WERI-Rb-1 (cell line): ENCODE results near the gene RASSF8.

ENCODE experiments used
- DNase-seq: peaks from one replicate; pipeline ENCODE4 v3.0.0-alpha.2; 2020
- H3K27ac ChIP-seq: fragments of 250-450 bp; sonication (Bioruptor Pico); 2 replicates; pipeline ENCODE4 v1.5.1; 2020; ENCODE audit warnings: mild to moderate bottlenecking, moderate library complexity
- H3K27me3 ChIP-seq: fragments of 250-450 bp; sonication (Bioruptor Pico); 2 replicates; pipeline ENCODE4 v1.5.1; 2021; ENCODE audit warnings: mild to moderate bottlenecking, low read depth, moderate library complexity; ENCODE audit not compliant: insufficient read depth, severe bottlenecking
- H3K36me3 ChIP-seq: fragments of 250-450 bp; sonication (Bioruptor Pico); 2 replicates; pipeline ENCODE4 v1.5.1; 2020; ENCODE audit warnings: mild to moderate bottlenecking, moderate library complexity
- H3K4me3 ChIP-seq: 2 replicates; pipeline ENCODE4 v1.5.1; 2011; ENCODE audit warnings: low read depth, mild to moderate bottlenecking, control low read depth, low read length
- H3K9me3 ChIP-seq: fragments of 250-450 bp; sonication (Bioruptor Pico); 2 replicates; pipeline ENCODE4 v1.5.1; 2021; ENCODE audit warnings: mild to moderate bottlenecking, moderate library complexity; ENCODE audit not compliant: severe bottlenecking
- TF ChIP-seq, protein P1 (sequence below): IDR thresholded peaks from 2 replicates; pipeline ENCODE4 v1.5.1; 2011; ENCODE audit warnings: low read depth, mild to moderate bottlenecking, control low read depth, inconsistent platforms, low read length

RASSF8 gene

GRCh38 chr12:26113853-26114719 is 155.6 kb downstream of the RASSF8 start:
- H3K36me3 ChIP-seq = no peaks in the 10 kb centered on the region
- peak overlapping the region; percentile 60 for H3K27ac ChIP-seq
- DNase-seq = peak; percentile 88
- H3K9me3 ChIP-seq = no peaks in the 10 kb centered on the region
- peak overlapping the region; percentile 85 for H3K4me3 ChIP-seq
- peaks cover 6% of the 10 kb centered on the region for H3K27me3 ChIP-seq
- TF ChIP-seq, protein P1, sequence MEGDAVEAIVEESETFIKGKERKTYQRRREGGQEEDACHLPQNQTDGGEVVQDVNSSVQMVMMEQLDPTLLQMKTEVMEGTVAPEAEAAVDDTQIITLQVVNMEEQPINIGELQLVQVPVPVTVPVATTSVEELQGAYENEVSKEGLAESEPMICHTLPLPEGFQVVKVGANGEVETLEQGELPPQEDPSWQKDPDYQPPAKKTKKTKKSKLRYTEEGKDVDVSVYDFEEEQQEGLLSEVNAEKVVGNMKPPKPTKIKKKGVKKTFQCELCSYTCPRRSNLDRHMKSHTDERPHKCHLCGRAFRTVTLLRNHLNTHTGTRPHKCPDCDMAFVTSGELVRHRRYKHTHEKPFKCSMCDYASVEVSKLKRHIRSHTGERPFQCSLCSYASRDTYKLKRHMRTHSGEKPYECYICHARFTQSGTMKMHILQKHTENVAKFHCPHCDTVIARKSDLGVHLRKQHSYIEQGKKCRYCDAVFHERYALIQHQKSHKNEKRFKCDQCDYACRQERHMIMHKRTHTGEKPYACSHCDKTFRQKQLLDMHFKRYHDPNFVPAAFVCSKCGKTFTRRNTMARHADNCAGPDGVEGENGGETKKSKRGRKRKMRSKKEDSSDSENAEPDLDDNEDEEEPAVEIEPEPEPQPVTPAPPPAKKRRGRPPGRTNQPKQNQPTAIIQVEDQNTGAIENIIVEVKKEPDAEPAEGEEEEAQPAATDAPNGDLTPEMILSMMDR = peak; percentile 30; the same call in 1 of the 2 replicates

- DNase-seq = no peak
- no peaks in the 10 kb centered on the region for H3K36me3 ChIP-seq
- H3K27me3 ChIP-seq = peaks cover 6% of the 10 kb centered on the region
- no peak overlapping the region for H3K27ac ChIP-seq
- TF ChIP-seq, protein P1 = no peak
- peak overlapping the region; percentile 85 for H3K4me3 ChIP-seq
- no peaks in the 10 kb centered on the region for H3K9me3 ChIP-seq
These were observed 156.4 kb downstream of the RASSF8 start for GRCh38 chr12:26114720-26115401.

DNA sequence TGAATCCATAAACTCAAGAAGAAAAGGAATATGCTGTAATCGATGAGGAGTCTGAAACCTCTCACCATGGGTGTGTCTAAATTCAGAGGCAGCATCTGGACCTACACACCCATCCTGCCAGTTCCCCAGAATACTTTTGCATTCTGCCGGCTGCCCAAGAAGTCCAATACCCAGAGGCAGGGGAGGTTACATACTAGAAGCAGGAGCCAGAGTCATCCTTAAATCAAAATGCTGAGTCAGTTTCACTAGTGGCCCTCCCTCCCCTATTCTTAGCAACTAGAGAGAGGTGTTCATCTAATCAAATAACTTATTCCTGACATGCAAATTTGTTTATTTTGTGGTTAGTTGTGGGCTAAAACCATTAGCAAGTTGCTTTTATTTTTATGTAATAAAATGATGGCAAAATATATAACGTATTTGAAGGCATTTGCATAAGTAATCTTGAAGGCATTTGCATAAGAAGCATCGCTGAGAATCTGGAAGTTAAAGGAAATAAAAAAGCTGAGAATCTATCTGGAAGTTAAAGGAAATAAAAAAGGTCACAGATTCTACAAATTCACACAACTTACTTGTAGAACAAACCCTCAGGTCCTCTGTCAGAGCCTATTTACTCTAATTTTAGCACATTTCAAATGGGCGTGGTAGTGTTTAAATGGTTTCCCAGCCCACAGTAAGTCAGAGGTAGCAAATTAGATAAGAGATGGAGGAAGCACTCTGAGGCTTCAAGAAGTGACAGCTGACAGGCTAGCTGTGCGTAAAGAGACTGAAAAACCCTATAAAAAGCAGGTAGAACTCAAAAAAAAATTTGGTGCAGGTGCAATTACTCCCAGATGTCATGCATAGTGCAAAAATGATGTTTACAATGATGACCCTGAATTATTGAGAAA is 158.6 kb downstream of the RASSF8 start:
- Histone ChIP-seq H3K27ac (no peak overlapping the region), H3K4me3 (no peak overlapping the region), H3K9me3 (no peaks in the 10 kb centered on the region), H3K36me3 (no peaks in the 10 kb centered on the region), H3K27me3 (peaks cover 21% of the 10 kb centered on the region)
- DNase-seq = no peak
- TF ChIP-seq, protein P1 = no peak

DNA sequence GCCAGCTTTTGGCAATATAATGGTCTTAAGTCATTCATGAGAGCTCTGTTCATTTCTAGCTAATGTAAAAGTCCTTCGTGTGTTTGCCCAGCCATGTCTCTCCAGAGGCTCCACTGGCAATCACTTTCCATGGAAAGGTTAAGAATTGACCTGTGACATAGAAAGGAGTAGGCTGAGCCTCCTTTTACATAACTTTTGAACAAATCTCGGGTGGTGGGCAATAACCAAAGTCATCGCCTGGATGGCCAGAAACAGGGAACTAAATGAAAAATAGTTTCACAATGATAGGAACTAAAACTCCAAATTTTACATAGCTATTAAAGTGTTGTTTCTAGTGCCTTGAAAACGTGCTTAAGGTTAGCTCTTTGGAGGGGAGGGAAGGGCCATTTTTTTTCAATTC is 159.8 kb downstream of the RASSF8 start:
- Histone ChIP-seq H3K27ac (no peak overlapping the region), H3K36me3 (no peaks in the 10 kb centered on the region), H3K27me3 (peaks cover 26% of the 10 kb centered on the region), H3K9me3 (no peaks in the 10 kb centered on the region), H3K4me3 (no peak overlapping the region)
- TF ChIP-seq, protein P1 = no peak
- DNase-seq = no peak

DNA sequence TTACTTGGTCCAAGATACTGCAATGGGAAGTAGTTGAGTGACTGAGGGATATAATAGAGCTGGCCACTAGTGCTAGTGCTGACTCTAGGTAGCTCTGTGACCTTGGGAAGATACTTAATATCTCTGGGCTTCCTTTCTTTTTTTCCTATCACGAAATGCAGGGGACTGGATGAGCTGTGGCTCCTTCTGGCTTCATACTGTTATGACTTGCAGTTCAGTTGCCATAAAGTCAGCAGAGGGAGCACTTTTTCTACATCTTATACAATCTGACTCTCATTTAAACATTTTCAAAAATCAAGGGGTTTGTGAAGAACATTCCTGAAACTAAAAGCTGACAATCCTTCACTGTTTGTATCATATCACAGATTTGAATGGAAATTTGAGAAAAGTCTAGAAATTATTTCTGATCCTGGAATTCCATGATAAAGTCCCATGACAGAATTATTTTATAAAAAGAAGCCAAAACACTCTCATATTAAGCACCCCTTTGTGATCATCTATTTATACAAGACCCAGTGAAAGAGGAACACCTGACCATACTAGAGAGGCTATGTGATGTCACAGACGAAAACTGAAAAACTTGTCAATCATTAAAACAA is 161.0 kb downstream of the RASSF8 start:
- H3K36me3 ChIP-seq = no peaks in the 10 kb centered on the region
- H3K27ac ChIP-seq = no peak overlapping the region
- peak; percentile 15 for DNase-seq
- TF ChIP-seq, protein P1 = peak; percentile 49
- no peaks in the 10 kb centered on the region for H3K9me3 ChIP-seq
- H3K27me3 ChIP-seq = peaks cover 36% of the 10 kb centered on the region
- H3K4me3 ChIP-seq = no peak overlapping the region
